Umbilical cord (tissue), 2 donors: Measurements from ENCODE around the gene PTPN3. TPM values are rescaled to one million over a fixed set of nuclear protein-coding genes. Genes with fewer than 3 reads are reported as not detected.

Source experiments
- DNase-seq: peaks from one replicate; pipeline ENCODE4 v3.0.0-alpha.2; 2015; ENCODE audit warnings: low spot score
- total RNA-seq: library from RNA; depleted of rRNA; stranded (reverse); fragments of >200 nt; gene quantifications from one replicate; pipeline ENCODE4 v1.2.3, GENCODE V29; 2014; ENCODE audit warnings: low replicate concordance; ENCODE audit not compliant: insufficient read depth

The PTPN3 gene
- total RNA-seq, 1 donor from 2014 or later, result 2.9 TPM

GRCh38 chr9:109453210-109453842, 44.8 kb downstream of the PTPN3 start:
- DNase-seq, result peak; percentile 71

DNA sequence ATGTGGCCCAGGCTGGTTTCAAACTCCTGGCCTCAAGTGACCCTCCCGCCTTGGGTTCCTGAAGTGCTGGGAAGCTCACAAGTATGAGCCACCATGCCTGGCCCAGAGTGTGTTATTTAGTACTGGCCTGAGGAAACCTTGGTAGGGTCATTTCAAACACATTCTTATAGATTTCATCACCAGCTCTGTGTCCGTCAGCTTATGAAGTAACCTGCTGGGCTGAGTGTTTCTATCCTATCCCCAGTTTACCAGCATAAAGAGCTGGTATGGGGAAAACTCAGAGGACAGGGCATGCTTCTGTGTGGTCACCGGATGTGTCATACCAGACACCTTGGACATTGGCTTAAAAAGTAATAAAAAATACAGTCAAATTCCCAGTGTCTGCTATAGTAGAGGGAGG, 45.3 kb downstream of the PTPN3 start:
- DNase-seq, result no peak

GRCh38 chr9:109451311-109452025, 46.6 kb downstream of the PTPN3 start:
- no peak for DNase-seq

- no peak for DNase-seq
Measured at GRCh38 chr9:109450346-109450745, 47.8 kb downstream of the PTPN3 start.

- DNase-seq, result peak; percentile 64
Measured at GRCh38 chr9:109449036-109449798, 48.9 kb downstream of the PTPN3 start.

- DNase-seq, result no peak
Measured at GRCh38 chr9:109448223-109448622, 49.9 kb downstream of the PTPN3 start.

DNA sequence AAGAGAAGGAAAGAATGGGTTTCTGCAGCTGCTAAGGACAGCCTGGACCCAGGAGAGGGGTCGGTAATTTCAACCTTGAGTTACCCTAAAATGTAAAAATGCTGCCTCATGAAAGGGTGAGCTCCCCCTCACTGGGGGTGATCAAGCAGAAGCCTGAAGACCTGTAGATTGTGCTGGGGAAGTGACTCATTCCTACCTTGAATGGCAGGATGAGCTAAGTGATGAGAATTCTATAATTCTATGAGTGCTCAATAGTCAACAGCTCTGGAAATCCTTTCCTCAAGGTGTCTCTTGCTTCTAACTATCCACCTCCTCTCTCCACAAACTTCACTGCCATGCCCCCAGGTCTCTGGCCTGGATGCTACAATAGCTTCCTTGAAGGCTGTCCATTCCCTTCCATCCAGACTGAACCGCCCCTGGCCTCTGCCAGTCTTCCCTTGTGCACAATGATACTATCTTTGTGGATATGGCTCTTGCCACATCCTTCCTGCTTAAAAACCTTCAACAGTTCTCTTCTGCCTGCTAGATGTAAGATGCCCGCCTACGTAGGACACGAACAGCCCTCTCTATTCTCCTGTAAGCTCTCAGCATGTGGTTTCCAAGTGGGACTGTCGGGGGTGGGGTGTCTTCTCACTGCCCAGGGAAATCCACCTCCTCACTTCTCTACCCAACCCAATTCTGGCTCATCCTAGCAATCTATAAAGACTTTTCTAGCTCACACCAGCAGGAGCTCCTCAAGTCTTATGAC, 50.6 kb downstream of the PTPN3 start:
- no peak for DNase-seq

GRCh38 chr9:109444771-109445320, 53.3 kb downstream of the PTPN3 start:
- no peak for DNase-seq

DNA sequence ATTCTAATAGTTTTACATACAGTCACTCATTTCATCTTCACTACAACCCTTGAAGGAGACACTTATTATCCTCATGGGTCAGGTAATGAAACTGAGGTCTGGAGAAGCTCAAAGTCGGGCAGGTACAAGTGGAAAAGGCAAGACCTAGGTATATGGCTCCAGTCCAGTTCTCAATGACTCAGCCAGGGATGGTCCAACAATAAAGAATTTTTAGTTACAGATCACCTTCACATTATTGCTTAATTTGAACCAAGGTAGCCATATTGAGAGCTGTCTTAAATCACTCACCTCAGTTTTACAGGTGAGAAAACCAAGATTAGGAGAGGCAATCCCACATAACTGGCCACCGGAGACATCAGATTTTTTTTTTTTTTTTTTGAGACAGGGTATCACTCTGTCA, 55.4 kb downstream of the PTPN3 start:
- no peak for DNase-seq

DNA sequence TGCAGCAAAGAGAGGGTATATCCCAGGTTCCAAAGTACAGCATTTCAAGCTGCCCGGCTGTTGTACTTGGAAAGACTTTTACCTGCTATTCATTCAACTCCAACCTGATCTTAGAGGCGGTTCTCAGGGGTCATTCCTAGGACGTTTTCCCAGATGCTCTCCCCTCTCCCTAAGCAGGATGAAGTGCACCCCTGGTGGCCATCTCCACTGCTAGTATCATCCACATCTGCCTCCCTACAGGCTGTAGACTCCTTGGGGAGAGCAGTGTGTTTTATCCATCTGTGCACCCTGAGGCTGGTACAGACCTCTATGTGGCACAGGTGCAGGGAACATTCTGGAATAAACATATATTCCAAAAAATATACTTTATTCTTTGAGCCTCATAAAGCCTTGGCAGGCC, 56.8 kb downstream of the PTPN3 start:
- DNase-seq, result no peak

- DNase-seq, result peak; percentile 83
Measured at GRCh38 chr9:109440797-109441287, 57.3 kb downstream of the PTPN3 start.

- DNase-seq, result no peak
Measured at GRCh38 chr9:109440117-109440515, 58.0 kb downstream of the PTPN3 start.

GRCh38 chr9:109439378-109440116, 58.6 kb downstream of the PTPN3 start:
- DNase-seq, result no peak

DNA sequence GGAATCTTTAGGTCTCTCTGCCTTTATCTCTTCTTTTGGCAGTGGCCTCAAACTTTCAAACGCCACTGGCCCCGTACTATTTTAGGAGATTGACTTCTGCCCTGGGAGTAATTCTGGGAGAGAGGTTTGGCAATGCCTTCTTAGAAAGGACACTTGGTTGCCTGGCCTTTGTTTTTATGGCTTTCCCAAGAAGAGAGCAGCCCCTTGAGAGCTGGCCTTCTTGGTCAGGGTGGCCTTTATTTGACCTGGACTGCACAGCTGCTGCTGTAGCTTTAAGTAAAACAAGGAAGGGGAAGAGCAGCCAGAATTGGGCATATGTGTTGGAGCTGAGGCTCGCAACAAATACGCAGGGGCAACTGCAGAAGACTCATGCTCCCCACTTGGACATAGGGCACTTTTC, 60.8 kb downstream of the PTPN3 start:
- no peak for DNase-seq

DNA sequence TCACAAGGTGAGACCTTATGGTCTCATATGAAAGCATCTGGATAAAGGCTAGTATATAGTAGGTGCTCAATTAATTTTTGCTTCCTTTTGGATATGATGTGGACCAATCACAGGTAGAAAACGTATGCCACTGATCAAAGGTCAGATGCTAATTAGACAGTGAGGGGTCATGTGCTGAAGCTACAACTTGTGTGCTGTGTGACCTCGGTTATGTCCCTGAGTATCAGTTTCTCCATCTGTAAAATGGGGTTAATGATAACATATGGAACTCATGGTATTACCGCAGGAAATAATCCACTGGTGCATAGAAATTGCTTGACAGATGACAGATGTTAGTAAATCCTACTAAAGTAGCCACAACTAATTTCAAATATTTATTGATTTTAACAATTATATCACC, 62.0 kb downstream of the PTPN3 start:
- DNase-seq, result no peak

- DNase-seq, result peak; percentile 32
Measured at GRCh38 chr9:109433476-109433875, 64.6 kb downstream of the PTPN3 start.

DNA sequence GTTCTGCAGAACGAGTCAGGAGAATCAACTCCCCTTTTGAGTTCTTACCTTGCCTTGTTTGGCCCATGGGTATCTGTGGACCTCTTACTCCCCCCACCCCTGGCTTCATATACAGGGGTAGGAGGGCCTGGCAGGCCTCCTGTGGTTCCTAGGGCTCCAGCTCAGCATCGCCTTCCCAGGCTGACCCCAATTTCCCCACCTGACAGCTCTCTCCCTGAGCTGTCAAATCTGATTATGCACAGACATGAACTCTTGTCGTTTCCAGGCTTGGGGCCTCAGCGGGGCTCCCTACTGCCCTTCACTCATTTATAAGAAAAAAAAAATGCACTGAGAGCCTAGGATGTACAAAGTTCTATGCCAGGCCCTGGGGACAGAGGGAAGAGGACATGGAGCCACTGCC, 67.9 kb downstream of the PTPN3 start:
- DNase-seq, result no peak

DNA sequence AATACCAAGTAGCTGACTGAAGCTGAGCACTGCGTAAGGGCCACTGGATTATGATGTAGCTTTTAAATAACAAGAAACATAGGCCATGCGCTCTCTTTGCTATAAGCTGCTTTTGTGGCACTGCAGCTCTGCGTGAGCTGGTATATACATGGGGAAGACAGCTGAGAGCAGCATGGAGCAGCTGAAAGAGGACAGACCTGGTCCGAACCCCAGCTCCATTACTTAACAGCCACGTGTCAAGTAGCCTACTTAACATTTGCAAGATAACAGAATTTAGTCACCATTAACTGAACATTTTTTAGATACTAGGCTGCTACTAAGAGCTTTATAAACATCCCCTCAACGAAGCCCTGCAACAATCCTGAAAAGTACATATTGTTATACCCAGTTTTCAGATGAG, 69.3 kb downstream of the PTPN3 start:
- DNase-seq, result no peak

DNA sequence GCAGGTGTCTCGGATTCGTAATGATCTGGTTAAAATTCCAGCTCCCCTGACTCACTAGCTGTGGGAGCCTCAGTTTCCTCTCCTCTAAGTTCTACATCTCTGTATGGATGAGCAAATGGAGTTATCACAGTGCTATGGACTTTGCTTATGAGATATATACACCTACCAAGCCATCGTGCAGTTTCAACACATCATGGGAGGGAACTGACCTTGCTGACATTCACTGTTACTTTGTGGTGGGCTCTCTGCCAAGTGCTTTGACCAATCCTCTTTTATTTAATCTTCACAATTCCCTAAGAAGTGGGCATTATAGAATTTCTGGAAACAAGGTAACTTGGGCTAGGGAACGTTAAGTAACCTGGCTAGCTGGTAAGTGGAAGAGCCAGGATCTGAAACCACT, 70.2 kb downstream of the PTPN3 start:
- DNase-seq, result no peak

DNA sequence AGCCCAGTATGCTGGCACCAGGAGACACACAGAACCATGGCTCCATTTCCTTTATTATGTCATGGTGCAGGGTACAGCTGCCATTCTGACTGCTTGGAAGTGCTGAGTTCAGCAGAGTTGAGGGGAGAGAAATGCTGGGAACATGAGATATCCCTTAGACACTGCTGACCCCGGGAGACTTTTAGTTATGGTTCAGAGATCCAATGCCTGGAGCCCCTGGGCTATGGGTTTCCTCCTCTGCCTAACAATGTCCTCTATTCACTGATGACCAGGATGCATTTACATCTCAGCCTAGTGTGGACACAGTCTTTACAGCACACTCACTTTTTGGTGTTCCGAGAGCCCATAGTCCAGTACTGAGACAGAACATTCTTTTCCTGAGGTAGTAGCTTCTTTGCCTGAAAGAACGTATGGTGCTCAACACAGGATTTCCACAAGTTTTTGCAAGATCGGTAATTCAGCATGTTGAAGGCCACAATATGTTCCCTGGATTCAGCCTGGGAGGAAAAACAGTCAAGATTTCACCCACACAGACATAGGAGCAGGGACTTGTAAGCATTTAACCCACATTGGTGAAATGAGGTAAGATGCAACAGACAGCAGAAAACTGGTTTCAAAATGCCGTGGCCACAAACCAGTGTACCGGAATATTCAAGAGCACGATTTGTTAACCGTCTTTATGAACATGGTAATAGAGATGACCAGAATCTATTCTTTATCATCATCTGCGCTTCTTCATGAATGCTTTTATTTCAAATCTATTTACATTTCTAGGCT, 71.3 kb downstream of the PTPN3 start:
- DNase-seq, result no peak
